ENCODE results near the gene RDH5.

DNA sequence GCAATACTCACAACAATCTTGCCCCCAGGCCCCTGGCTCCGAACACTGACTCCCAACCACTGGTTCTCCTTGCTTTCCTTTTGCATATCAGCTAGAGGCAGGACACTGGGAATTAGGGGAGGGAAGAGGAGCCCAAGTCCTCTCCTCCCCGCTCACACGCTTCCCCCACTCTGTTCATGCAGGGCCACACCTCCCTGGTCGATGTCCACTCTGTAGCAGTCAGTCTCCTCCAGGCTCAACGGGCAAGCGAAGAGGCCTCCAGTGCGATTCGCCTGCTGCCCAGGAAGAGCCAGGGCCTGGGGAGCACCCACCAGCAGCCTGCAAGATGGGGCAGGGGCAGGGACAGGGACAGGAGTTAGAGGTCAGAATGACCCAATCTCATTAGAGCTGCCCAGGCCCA lies 17.3 kb upstream of the RDH5 start:
- TF ChIP-seq, protein P1, sequence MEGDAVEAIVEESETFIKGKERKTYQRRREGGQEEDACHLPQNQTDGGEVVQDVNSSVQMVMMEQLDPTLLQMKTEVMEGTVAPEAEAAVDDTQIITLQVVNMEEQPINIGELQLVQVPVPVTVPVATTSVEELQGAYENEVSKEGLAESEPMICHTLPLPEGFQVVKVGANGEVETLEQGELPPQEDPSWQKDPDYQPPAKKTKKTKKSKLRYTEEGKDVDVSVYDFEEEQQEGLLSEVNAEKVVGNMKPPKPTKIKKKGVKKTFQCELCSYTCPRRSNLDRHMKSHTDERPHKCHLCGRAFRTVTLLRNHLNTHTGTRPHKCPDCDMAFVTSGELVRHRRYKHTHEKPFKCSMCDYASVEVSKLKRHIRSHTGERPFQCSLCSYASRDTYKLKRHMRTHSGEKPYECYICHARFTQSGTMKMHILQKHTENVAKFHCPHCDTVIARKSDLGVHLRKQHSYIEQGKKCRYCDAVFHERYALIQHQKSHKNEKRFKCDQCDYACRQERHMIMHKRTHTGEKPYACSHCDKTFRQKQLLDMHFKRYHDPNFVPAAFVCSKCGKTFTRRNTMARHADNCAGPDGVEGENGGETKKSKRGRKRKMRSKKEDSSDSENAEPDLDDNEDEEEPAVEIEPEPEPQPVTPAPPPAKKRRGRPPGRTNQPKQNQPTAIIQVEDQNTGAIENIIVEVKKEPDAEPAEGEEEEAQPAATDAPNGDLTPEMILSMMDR (IDR thresholded peaks at IDR 0.05) = no peak
- no peak for TF ChIP-seq POLR2A (IDR thresholded peaks at IDR 0.05)

All from vagina (tissue), 2 donors.